Erythroblast (primary cell): ENCODE measurements around the gene TEPSIN.
A peak's percentile ranks its signal among the peaks of the same experiment; 100 is the strongest.

Experiments
- DNase-seq, 2 experiments: peaks; one replicate each; lab custom pipeline; 2025; lab: John Stamatoyannopoulos, UW
- GATA1 ChIP-seq: IDR thresholded peaks from 2 replicates; pipeline ENCODE4 v1.6.1; 2011; ENCODE audit warnings: low read depth, mild to moderate bottlenecking, control low read depth, low read length, moderate library complexity
- POLR2A ChIP-seq: IDR thresholded peaks from 2 replicates; pipeline ENCODE4 v1.6.1; 2011; ENCODE audit warnings: mild to moderate bottlenecking, low read length

The TEPSIN gene

DNA sequence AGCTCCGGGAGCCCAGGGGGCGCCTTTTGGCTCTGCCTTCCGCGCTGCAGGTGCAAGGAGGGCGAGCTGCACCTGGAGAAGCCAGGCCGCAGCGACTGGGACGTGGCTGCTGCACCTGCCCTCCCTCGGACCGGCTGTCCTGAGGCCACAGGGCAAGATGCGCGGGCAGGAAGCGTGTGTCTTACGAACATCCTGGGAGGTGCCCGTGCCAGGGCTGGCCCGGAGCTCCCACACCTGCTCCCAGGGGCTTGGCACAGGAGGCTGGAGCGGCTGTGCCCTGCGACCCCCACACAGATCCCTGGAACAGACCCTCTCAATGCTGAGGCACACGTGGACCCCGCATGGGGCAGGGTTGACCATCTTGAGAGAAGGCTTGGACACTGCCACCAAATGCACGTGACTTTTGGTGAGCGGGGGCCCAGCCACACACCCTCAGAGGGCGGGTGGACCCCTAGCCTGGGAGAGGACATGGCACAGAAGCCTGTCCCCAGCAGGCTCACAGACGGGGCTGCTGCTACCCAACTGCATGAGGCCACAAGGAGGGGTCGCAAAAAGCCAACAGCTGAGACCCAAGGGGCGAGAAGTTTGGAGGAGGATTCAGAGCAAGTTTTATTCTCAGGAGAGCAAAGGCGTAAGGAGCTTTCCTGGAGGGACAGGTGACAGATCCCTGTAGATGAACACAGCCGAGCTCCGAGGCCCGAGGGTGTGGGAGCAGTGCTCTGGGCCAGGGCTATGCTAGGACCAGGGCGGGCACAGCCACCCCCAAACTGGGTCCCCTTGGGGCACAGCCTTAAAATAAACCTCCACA lies 11.6 kb upstream of the TEPSIN start:
- DNase-seq = no peak
- TF ChIP-seq POLR2A = no peak
- TF ChIP-seq GATA1 = no peak

DNA sequence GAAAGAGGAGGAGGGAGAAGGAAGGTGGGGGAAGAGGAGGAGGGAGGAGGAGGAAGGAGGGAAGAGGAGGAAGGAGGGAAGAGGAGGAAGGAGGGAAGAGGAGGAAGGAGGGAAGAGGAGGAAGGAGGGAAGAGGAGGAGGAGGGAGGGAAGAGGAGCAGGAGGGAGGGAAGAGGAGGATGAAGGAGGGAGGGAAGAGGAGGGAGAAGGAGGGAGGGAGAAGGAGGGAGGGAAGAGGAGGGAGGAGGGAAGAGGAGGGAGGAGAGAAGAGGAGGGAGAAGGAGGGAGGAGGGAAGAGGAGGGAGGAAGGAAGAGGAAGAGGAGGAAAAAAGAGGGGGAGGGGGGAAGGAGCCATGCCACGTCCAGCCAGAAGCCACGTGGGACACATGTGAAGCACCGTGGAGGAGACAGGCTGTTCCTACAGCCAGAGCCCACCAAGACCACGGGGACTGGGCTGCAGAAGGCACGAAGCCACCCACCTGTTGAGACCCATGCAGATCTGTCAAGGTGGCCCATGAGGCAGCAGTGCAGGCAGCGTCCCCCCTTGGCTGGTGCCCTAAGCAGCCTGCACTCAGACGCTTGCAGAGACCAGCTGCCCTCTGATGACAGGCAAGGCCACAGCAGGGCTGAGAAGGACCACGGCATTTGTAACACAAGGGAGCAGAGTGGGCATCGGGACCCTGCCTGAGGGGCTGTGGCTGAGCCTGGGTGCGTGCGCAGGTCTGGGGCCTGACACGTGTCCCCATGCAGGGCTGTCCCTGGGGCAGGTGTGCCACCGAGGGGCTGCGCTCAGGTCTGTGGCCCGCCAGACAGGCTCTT lies 10.6 kb upstream of the TEPSIN start:
- DNase-seq = peak in 1 of 2 experiments; percentile 37
- TF ChIP-seq GATA1 = no peak
- no peak for TF ChIP-seq POLR2A

DNA sequence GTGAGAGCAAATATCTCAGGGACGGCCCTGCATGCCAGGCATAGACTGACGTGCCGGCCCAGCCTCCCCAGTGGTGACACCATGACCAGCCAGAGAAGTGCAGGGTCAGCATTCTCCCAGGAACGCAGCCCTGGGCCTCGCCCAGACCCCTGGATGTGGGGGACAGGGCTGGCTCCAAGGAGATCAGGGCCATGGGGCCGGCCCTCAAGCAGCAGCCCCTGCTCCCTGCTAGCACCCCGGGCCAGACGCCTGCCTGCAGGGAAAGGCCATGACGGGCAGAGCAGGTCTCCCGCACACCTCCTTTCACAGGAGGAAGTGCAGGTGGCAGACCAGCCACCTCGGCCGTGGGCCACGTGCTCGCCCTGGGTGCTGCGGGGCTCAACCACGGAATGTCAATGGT lies 9.8 kb upstream of the TEPSIN start:
- no peak for DNase-seq
- TF ChIP-seq POLR2A = no peak

DNA sequence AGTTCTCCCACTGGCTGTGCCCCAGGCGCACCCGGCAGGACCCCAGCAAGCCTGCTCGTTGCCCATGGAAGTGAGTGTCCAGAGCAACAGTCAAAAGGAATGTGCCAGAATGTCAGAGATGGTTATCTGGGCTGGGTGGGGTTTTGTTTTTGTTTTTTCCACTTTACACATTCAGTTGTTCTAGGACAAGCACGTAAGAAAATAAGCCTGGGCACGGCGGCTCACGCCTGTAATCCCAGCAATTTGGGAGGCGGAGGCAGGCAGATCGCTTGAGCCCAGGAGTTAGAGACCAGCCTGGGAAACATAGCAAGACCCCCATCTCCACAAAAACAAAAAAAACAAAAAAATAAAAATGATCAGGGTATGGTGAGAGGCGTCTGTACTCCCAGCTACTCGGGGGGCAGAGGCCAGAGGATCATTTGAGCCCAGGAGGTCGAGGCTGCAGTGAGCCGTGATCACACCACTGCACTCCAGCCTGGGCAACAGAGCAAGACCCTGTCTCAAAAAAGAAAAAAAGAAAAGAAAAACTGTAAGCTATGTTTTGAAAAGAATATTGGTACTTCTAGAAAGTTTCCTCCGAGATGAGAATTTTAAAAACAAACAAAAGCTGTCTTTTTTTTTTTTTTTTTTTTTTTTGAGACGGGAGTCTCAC lies 8.6 kb upstream of the TEPSIN start:
- no peak for DNase-seq
- TF ChIP-seq POLR2A (no peak), GATA1 (no peak)

GRCh38 chr17:81246679-81247338 lies 8.0 kb upstream of the TEPSIN start:
- TF ChIP-seq POLR2A = no peak
- DNase-seq = no peak

- TF ChIP-seq POLR2A (no peak), GATA1 (no peak)
- DNase-seq = no peak
Observed at GRCh38 chr17:81246343-81246670, 7.5 kb upstream of the TEPSIN start.

- no peak for TF ChIP-seq GATA1
- TF ChIP-seq POLR2A = no peak
Observed at GRCh38 chr17:81245665-81246342, 6.9 kb upstream of the TEPSIN start.

GRCh38 chr17:81245024-81245664 lies 6.3 kb upstream of the TEPSIN start:
- no peak for DNase-seq
- no peak for TF ChIP-seq POLR2A
- no peak for TF ChIP-seq GATA1

More at GRCh38 chr17:81245665-81246342, 6.9 kb upstream of the TEPSIN start:
- DNase-seq = no peak

DNA sequence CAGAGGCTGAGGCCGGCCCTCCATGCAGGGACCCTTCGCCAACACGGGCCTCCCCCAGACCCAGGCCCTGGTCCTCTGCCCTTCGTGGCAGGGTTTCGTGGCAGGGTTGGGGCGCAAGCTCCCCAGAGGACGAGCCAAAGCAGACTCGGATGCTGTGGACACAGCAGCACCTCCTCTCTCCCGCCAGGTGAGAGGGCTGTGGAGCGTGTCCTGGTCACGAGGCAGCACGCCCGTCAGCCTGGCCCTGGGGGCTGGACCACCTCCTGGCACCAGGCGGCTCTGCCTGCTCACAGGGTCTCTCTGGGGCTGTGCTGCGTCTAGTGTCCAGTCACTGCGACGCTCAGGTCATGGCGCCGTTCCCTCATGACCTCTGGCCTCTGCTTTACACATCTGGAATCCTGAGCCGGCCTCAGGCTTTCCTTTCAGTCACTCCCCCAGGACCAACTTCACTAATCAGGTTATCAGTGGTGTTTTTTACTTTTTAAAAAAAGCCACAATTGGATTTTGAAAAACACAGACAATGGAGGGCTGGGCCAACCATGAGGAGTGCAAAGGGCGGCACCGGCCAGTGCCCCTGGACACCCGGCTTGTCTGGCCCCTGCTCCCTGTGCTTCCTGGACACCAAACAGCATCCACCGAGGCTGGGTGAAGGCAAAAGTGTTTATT lies 5.6 kb upstream of the TEPSIN start:
- no peak for DNase-seq
- peak; percentile 42 for TF ChIP-seq POLR2A
- no peak for TF ChIP-seq GATA1

- no peak for DNase-seq
- no peak for TF ChIP-seq POLR2A
- TF ChIP-seq GATA1 = no peak
Observed at GRCh38 chr17:81243333-81243664, 4.4 kb upstream of the TEPSIN start.

DNA sequence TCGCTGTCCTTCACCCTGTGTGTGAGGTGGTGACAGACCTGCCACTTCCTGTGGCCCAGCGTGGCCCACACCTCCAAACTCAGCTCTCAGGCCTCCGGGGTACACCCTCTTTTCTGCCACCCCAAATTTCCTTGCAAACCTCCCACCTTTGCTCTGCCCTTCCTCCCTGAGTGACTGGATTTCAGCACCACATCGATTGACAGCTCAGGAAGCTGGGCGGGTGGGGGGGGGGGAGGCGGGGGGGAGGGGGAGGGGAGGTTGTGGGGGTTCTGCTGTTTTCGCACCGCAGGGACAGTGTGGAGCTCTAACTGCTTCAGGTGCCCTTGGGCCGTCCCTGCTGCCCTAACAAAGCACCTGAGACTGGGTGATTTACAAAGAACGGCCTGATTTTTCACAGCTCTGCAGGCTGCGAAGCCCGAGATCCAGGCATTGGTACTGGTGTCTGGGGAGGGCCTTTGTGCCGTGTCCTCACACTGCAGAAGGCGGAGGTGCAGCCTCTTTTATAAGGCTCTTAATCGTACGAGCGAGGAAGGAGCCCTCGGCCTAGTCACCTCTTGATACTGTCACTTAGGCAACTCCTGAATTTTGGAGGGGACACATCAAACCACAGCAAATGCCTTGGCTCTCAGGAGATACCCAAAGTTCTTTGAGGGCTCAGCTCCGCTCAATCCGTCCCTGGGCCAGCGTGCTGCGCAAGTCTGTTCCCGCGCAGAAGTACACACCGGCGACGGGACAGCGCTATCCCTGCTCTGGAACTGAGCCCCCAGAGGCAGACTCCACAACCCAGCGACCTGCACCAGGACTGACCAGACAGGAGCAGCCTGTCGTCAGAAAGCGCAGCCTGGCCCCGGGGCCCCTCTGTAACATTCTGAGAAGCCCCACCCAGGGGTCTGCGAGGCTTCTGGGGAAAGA lies 3.8 kb upstream of the TEPSIN start:
- TF ChIP-seq POLR2A (no peak), GATA1 (no peak)
- no peak for DNase-seq
